DND-41 (cell line): ENCODE results near the gene RASGRF1.

Experiments
- ATAC-seq: fragments of 200-7000 bp; cut with Tn5 transposase; 3 replicates; pipeline ENCODE4 v1.9.1; 2021; ENCODE audit warnings: low read depth; ENCODE audit not compliant: insufficient read depth
- DNase-seq: peaks from one replicate; pipeline ENCODE4 v3.0.0-alpha.2; 2020
- H2AFZ ChIP-seq: 2 replicates; pipeline ENCODE4 v1.6.0; 2012; ENCODE audit warnings: low read depth, low read length
- H3K27ac ChIP-seq: 2 replicates; pipeline ENCODE4 v1.5.1; 2012; ENCODE audit warnings: low read length, inconsistent platforms
- H3K27me3 ChIP-seq: fragments of 200-600 bp; sonication (generic); 2 replicates; pipeline ENCODE4 v1.6.0; 2012; ENCODE audit warnings: low read length, mild to moderate bottlenecking, inconsistent platforms; ENCODE audit not compliant: insufficient read depth, poor library complexity
- H3K36me3 ChIP-seq: 2 replicates; pipeline ENCODE4 v1.5.1; 2012; ENCODE audit warnings: low read length, inconsistent platforms; ENCODE audit not compliant: insufficient read depth
- H3K4me1 ChIP-seq: 2 replicates; pipeline ENCODE4 v1.5.1; 2012; ENCODE audit warnings: mild to moderate bottlenecking, low read length; ENCODE audit not compliant: insufficient read depth
- H3K4me2 ChIP-seq: 2 replicates; pipeline ENCODE4 v1.6.0; 2012; ENCODE audit warnings: mild to moderate bottlenecking, moderate library complexity, low read length, inconsistent platforms; ENCODE audit not compliant: insufficient read depth
- H3K4me3 ChIP-seq, 2 experiments: fragments of 200-600 bp in 1 of 2; shearing (Covaris generic) in 1 of 2; 2 replicates each; pipeline ENCODE4 v1.5.1; 2012 to 2016; ENCODE audit warnings: inconsistent platforms in 2 of 2, low read length in 2 of 2, mild to moderate bottlenecking in 2 of 2, low read depth in 1 of 2, moderate library complexity in 1 of 2
- H3K79me2 ChIP-seq: 2 replicates; pipeline ENCODE4 v1.6.0; 2012; ENCODE audit warnings: low read length, inconsistent platforms; ENCODE audit not compliant: insufficient read depth
- H3K9ac ChIP-seq: 2 replicates; pipeline ENCODE4 v1.6.0; 2012; ENCODE audit warnings: low read depth, mild to moderate bottlenecking, inconsistent platforms, low read length, moderate library complexity
- H3K9me3 ChIP-seq: 2 replicates; pipeline ENCODE4 v1.5.1; 2012; ENCODE audit warnings: low read length, moderate library complexity, mild to moderate bottlenecking, inconsistent platforms; ENCODE audit not compliant: insufficient read depth, severe bottlenecking
- H4K20me1 ChIP-seq: 2 replicates; pipeline ENCODE4 v1.6.0; 2012; ENCODE audit warnings: low read length; ENCODE audit not compliant: insufficient read depth
- EZH2 ChIP-seq: IDR thresholded peaks from 3 replicates; pipeline ENCODE4 v1.6.1; 2012; ENCODE audit warnings: borderline replicate concordance, low read depth, mild to moderate bottlenecking, moderate library complexity, low read length, inconsistent platforms; ENCODE audit not compliant: severe bottlenecking
- TF ChIP-seq, protein P1 (sequence below): IDR thresholded peaks from 2 replicates; pipeline ENCODE4 v1.5.1; 2012; ENCODE audit warnings: borderline replicate concordance, low read length, moderate library complexity, mild to moderate bottlenecking; ENCODE audit not compliant: poor library complexity, severe bottlenecking; ENCODE audit errors: extremely low read depth

The RASGRF1 gene

GRCh38 chr15:79065361-79065705, 25.2 kb downstream of the RASGRF1 start:
- H3K27ac ChIP-seq, result no peak overlapping the region
- H3K9ac ChIP-seq, result no peak overlapping the region
- H3K4me2 ChIP-seq, result no peak overlapping the region
- H3K27me3 ChIP-seq, result no peaks in the 10 kb centered on the region
- H2AFZ ChIP-seq, result no peak overlapping the region
- DNase-seq (no peak), ATAC-seq (no peak)
- no peaks in the 10 kb centered on the region for H3K4me1 ChIP-seq
- no peak for TF ChIP-seq EZH2
- TF ChIP-seq, protein P1, sequence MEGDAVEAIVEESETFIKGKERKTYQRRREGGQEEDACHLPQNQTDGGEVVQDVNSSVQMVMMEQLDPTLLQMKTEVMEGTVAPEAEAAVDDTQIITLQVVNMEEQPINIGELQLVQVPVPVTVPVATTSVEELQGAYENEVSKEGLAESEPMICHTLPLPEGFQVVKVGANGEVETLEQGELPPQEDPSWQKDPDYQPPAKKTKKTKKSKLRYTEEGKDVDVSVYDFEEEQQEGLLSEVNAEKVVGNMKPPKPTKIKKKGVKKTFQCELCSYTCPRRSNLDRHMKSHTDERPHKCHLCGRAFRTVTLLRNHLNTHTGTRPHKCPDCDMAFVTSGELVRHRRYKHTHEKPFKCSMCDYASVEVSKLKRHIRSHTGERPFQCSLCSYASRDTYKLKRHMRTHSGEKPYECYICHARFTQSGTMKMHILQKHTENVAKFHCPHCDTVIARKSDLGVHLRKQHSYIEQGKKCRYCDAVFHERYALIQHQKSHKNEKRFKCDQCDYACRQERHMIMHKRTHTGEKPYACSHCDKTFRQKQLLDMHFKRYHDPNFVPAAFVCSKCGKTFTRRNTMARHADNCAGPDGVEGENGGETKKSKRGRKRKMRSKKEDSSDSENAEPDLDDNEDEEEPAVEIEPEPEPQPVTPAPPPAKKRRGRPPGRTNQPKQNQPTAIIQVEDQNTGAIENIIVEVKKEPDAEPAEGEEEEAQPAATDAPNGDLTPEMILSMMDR, result no peak
- no peaks in the 10 kb centered on the region for H3K9me3 ChIP-seq
- H3K79me2 ChIP-seq, result no peaks in the 10 kb centered on the region
- no peak overlapping the region for H3K4me3 ChIP-seq
- no peaks in the 10 kb centered on the region for H4K20me1 ChIP-seq
- H3K36me3 ChIP-seq, result no peaks in the 10 kb centered on the region

GRCh38 chr15:79064496-79064895, 26.1 kb downstream of the RASGRF1 start:
- H3K4me1 ChIP-seq, result no peaks in the 10 kb centered on the region
- H3K4me2 ChIP-seq, result no peak overlapping the region
- no peaks in the 10 kb centered on the region for H4K20me1 ChIP-seq
- TF ChIP-seq EZH2, result no peak
- TF ChIP-seq, protein P1, result no peak
- no peak overlapping the region for H3K27ac ChIP-seq
- H3K9ac ChIP-seq, result no peak overlapping the region
- ATAC-seq, result no peak
- H3K9me3 ChIP-seq, result no peaks in the 10 kb centered on the region
- no peaks in the 10 kb centered on the region for H3K27me3 ChIP-seq
- no peaks in the 10 kb centered on the region for H3K79me2 ChIP-seq
- DNase-seq, result no peak
- no peak overlapping the region for H3K4me3 ChIP-seq
- no peak overlapping the region for H2AFZ ChIP-seq
- no peaks in the 10 kb centered on the region for H3K36me3 ChIP-seq

DNA sequence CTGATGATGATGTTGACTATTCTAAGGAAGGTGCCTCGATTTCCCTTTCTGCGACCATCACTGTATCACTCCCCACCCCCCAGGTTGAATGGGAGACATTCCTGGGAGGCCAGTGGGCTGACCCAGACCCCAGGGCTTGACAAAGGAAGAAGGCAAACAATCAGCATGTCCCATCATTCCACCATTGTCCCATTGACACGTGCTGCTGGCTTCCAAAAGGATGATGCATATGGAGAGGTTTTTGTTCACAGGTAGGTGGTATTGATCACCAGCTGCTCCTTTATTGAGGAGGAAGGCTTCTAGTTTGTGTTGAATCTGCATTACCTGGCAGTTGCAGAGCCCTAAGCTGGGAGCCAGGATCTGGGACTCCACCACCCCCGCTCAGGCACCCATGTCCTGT, 30.4 kb downstream of the RASGRF1 start:
- no peak overlapping the region for H2AFZ ChIP-seq
- ATAC-seq (no peak), DNase-seq (no peak)
- TF ChIP-seq, protein P1, result no peak
- no peak for TF ChIP-seq EZH2
- peaks cover 2% of the 10 kb centered on the region for H3K27me3 ChIP-seq
- H3K79me2 ChIP-seq, result no peaks in the 10 kb centered on the region
- no peak overlapping the region for H3K27ac ChIP-seq
- H4K20me1 ChIP-seq, result no peaks in the 10 kb centered on the region
- no peak overlapping the region for H3K4me2 ChIP-seq
- H3K4me1 ChIP-seq, result no peaks in the 10 kb centered on the region
- no peak overlapping the region for H3K4me3 ChIP-seq
- H3K9me3 ChIP-seq, result no peaks in the 10 kb centered on the region
- H3K9ac ChIP-seq, result no peak overlapping the region
- no peaks in the 10 kb centered on the region for H3K36me3 ChIP-seq

DNA sequence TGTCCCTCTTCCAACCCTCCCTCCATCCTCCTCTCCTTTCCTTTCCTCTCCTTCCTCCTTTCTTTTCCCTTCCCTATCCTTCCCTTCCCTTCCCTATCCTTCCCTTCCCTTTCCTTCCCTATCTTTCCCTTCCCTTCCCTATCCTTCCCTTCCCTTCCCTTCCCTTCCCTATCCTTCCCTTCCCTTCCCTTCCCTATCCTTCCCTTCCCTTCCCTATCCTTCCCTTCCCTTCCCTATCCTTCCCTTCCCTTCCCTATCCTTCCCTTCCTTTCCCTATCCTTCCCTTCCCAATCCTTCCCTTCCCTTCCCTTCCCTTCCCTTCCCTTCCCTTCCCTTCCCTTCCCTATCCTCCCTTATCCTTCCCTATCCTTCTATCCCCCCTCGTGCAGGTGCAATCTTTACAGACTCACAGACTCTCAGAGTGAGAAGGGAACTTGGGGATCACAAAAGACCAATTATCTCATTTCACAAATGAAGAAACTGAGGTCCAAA, 31.5 kb downstream of the RASGRF1 start:
- DNase-seq, result no peak
- H3K36me3 ChIP-seq, result no peaks in the 10 kb centered on the region
- ATAC-seq, result no peak
- H3K4me1 ChIP-seq, result no peaks in the 10 kb centered on the region
- H3K27ac ChIP-seq, result no peak overlapping the region
- TF ChIP-seq EZH2, result no peak
- TF ChIP-seq, protein P1, result no peak
- H3K4me2 ChIP-seq, result no peak overlapping the region
- no peaks in the 10 kb centered on the region for H4K20me1 ChIP-seq
- H2AFZ ChIP-seq, result no peak overlapping the region
- no peak overlapping the region for H3K4me3 ChIP-seq
- peaks cover 2% of the 10 kb centered on the region for H3K27me3 ChIP-seq
- H3K79me2 ChIP-seq, result no peaks in the 10 kb centered on the region
- H3K9ac ChIP-seq, result no peak overlapping the region
- H3K9me3 ChIP-seq, result no peaks in the 10 kb centered on the region
